D721Med (cell line): ENCODE results near the gene SURF6.
A peak's percentile ranks its signal among the peaks of the same experiment; 100 is the strongest.
"Not testable (repeated sequence)": the region's sequence is repeated elsewhere in the genome, so short reads cannot be mapped to it uniquely, and the experiment has no call there.

ENCODE experiments used
- DNase-seq: peaks from one replicate; pipeline ENCODE4 v3.0.0; 2011; ENCODE audit warnings: low spot score; ENCODE audit not compliant: insufficient read length
- FAIRE-seq: peaks from 2 replicates; lab custom pipeline; 2011; peaks lifted over from hg19 to GRCh38; lab: Jason Lieb, UNC
- CTCF ChIP-seq: IDR thresholded peaks from 2 replicates; pipeline ENCODE4 v1.5.1; 2012; ENCODE audit warnings: mild to moderate bottlenecking, control low read depth; ENCODE audit not compliant: insufficient read depth; ENCODE audit errors: missing control alignments

Gene SURF6

GRCh38 chr9:133333011-133333410 is 3.0 kb downstream of the SURF6 start:
- no peak for TF ChIP-seq CTCF
- no peak for FAIRE-seq

DNA sequence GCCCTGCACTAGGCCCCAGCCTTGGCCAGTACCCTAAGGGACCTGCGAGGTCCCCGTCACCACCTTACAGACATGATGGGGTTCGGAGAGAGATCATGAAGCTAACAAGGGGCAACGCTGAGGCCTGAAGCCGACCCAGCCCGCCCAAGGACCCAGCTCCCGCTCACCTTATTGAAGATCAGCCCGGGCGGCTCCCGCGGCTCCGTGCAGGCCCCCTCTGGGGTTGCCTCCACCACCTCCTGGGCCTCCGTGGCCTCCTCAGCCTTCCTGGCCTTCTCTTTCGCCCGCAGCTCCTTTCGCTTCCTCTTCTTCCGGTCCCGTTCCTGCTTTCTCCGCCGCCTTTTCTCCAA is 3.6 kb downstream of the SURF6 start:
- DNase-seq (no peak), FAIRE-seq (no peak)
- no peak for TF ChIP-seq CTCF

More at GRCh38 chr9:133333011-133333410, 3.0 kb downstream of the SURF6 start:
- no peak for DNase-seq

DNA sequence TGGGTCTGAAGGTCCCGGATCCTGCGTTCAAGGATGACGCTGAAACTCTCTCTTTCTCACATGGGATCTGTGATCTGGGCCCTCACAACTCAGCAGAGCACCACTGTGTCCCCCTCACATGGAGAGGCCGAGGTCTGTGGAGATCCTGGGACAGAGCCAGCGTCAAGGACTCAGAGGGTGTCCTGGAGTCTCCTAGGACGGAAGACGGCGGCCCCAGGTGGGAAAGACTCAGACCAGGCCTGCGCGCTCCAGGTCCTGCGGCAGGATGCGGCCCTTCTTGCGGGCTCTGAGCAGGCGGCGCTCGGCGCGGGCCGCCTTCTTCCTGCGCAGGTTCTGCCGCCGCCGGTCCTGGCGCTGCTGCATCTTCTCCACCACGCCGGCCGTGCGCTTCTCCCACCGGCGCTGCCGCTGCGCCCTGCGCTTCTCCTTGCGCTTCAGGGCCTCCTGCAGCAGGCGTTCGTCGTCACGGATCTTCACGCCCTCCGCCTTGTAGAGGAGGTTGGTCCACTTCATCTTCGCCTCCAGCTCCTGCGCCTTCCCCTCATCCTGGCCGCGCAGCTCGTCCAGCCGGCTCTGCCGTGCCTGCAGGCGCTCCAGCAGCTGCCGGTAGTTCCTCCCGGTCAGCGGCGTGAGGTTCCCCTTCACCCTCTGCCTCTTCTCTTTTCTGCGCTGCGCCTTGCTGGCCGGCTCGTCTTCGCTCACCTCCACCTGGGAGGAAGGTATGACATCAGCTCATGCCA is 4.2 kb downstream of the SURF6 start:
- TF ChIP-seq CTCF = no peak
- FAIRE-seq (no peak), DNase-seq (no peak)

- FAIRE-seq (no peak), DNase-seq (no peak)
- no peak for TF ChIP-seq CTCF
Measured at GRCh38 chr9:133331221-133331620, 4.8 kb downstream of the SURF6 start.

DNA sequence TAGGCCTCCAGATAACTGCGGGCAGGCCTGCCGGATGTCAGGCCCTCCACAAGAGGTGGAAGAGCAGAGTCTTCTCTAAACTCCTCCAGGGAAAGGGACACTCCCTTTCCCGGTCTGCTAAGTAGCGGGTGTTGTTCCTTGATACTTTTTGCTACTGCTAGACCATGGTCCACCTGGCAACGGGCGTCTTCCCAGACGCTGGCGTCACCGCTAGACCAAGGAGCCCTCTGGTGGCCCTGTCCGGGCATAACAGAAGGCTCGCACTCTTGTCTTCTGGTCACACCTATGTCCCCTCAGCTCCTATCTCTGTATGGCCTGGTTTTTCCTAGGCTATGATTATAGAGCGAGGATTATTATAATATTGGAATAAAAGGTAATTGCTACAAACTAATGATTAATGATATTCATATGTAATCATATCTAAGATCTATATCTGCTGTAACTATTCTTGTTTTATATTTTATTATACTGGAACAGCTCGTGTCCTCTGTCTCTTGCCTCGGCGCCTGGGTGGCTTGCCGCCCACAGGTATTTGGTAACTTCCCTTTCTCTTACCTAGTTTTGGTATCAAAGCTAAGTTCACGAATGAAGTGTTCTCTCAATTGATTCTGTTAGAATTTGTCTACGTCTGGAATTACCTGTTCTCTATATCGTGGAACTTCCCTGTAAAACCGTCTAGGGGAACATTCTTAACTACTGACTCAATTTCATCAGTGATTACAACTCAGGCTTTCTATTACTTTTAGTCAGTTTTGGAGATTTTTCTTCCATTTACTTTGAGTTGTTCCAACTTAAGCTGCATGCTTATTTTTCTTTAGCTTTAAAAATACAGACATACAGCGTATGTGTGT is 6.5 kb downstream of the SURF6 start:
- not testable (repeated sequence) for DNase-seq, FAIRE-seq
- peak; percentile 38 for TF ChIP-seq CTCF

DNA sequence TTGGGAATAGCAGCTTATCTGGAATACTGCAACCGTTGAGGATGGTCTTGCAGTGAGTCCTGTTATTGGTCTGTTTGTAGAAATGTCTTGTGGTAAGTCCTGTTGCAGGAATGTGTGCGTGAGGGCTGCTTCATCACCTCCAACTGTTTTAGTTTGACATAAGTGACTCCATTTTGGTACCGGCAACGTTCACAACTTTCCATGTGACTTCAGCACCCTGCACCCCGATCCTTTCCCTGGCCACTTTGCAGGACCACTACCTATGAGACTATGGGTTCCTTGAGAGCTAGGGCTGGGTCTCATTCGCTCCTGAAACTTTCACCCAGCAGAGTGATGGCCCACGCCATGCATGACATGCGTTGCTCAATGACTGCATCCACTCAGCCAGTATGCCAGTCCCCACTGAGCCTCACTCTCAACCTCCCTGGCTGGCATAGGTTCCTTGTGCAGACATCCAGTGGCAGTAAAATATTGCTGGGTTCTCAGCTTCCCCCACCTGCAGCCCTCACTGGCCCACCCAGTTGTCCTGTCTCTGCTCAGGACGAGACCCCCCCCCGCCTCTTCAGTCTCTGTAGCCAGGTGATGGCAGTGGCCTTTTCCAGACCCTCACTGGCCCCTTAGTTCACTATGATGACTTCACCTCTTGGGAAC is 8.0 kb downstream of the SURF6 start:
- FAIRE-seq (no peak), DNase-seq (no peak)
- TF ChIP-seq CTCF = no peak

GRCh38 chr9:133327021-133327420 is 9.0 kb downstream of the SURF6 start:
- not testable (repeated sequence) for FAIRE-seq, DNase-seq
